Spleen (tissue), 11 donors: ENCODE measurements around the gene TCF7L1. TPM values are rescaled to one million over a fixed set of nuclear protein-coding genes. Genes with fewer than 3 reads are reported as not detected.
"Not testable (repeated sequence)": the region's sequence is repeated elsewhere in the genome, so short reads cannot be mapped to it uniquely, and the experiment has no call there.

Experiments used
- DNase-seq: peaks from one replicate; pipeline ENCODE4 v3.0.0-alpha.2; 2020
- H3K27ac ChIP-seq, 8 donors: fragments of 200-600 bp; sonication (generic) in 7 of 8; 1 replicate in 4 of 8; 2 replicates in 4 of 8; pipeline versions ENCODE4 v1.5.0 to v1.8.0; 2016 to 2021; ENCODE audit warnings: inconsistent platforms in 4 of 8, mild to moderate bottlenecking in 4 of 8, moderate library complexity in 1 of 8
- H3K27me3 ChIP-seq, 7 donors: fragments of 200-600 bp; sonication (generic) in 6 of 7; replicated peaks in 1 of 7; 1 replicate in 4 of 7; 2 replicates in 3 of 7; pipeline versions ENCODE4 v1.5.0 to v1.8.0; 2016 to 2021; ENCODE audit warnings: inconsistent platforms in 3 of 7, mild to moderate bottlenecking in 1 of 7
- H3K36me3 ChIP-seq, 6 donors: fragments of 200-600 bp; sonication (generic) in 5 of 6; 1 replicate in 4 of 6; 2 replicates in 2 of 6; pipeline versions ENCODE4 v1.5.0 to v1.8.0; 2016 to 2021; ENCODE audit warnings: inconsistent platforms in 2 of 6
- H3K4me1 ChIP-seq, 6 donors: fragments of 200-600 bp; sonication (generic) in 5 of 6; 1 replicate in 3 of 6; 2 replicates in 3 of 6; pipeline versions ENCODE4 v1.5.0 to v1.8.0; 2016 to 2021; ENCODE audit warnings: inconsistent platforms in 3 of 6
- H3K4me3 ChIP-seq, 8 donors: fragments of 200-600 bp; sonication (generic) in 7 of 8; 1 replicate in 4 of 8; 2 replicates in 4 of 8; pipeline versions ENCODE4 v1.5.0 to v1.8.0; 2016 to 2021; ENCODE audit warnings: inconsistent platforms in 4 of 8, mild to moderate bottlenecking in 4 of 8, moderate library complexity in 2 of 8
- H3K9me3 ChIP-seq, 8 donors: fragments of 200-600 bp; sonication (generic) in 7 of 8; 1 replicate in 4 of 8; 2 replicates in 4 of 8; pipeline versions ENCODE4 v1.5.0 to v1.8.0; 2016 to 2021; ENCODE audit warnings: inconsistent platforms in 4 of 8
- CTCF ChIP-seq, 11 experiments: fragments of 200-600 bp in 7 of 11; fragments of 450-650 bp in 4 of 11; sonication (generic) in 4 of 11; IDR thresholded peaks in 8 of 11; conservative IDR thresholded peaks in 3 of 11; 1 replicate in 7 of 11; 2 replicates in 4 of 11; pipeline versions ENCODE4 v1.4.0 to v1.8.0; 2016 to 2021; ENCODE audit warnings: antibody characterized with exemption in 11 of 11, inconsistent platforms in 4 of 11, mild to moderate bottlenecking in 1 of 11
- POLR2A ChIP-seq, 3 donors: fragments of 450-650 bp; IDR thresholded peaks; one replicate each; pipeline ENCODE4 v1.5.1; 2017; ENCODE audit warnings: antibody characterized with exemption in 3 of 3, mild to moderate bottlenecking in 1 of 3
- POLR2AphosphoS5 ChIP-seq, 3 donors: sonication (generic); formaldehyde crosslinking; IDR thresholded peaks; one replicate each; pipeline ENCODE4 v1.5.1; 2017; ENCODE audit warnings: antibody characterized with exemption in 3 of 3
- WGBS, 5 donors: extraction: QIAGEN DNeasy Blood & Tissue Kit in 3 of 5; methylation state at CpG; one replicate each; pipeline versions ENCODE4 v1.1.5 to v1.1.7; 2013 to 2018; 5-methylcytosine and 5-hydroxymethylcytosine counted together
- intact Hi-C: fragments of 100-400 bp; cut with DNase I; formaldehyde crosslinking; loops from one replicate; pipeline ENCODE4 v1.15.0; 2023; ENCODE audit warnings: low total_unique reads
- polyA plus RNA-seq, 3 donors: library from polyadenylated mRNA; stranded (reverse); fragments of 200-250 nt; gene quantifications; one replicate each; pipeline ENCODE4 v1.2.1, GENCODE V29; 2013
- total RNA-seq, 7 donors: library from RNA; depleted of rRNA in 3 of 7; stranded (reverse); fragments of >200 nt in 3 of 7; fragmentation: NEBNext Ultra II Directional in 4 of 7; extraction: Animal tissue kit (Norgen Biotek cat#: 25700) in 4 of 7; gene quantifications; one replicate each; pipeline versions ENCODE4 v1.1.0 to v1.2.1, GENCODE V29; 2016 to 2021
- donor health status: healthy with polysubstance abuse.
- donor health status: DM: no; HTN: no; CAD: no; lungs with moderate emphysema.
- donor health status: DM: no; HTN: no; CAD: no.
- donor health status: Bipolar disorder and iron deficiency.
- donor health status: healthy.
- donor health status: DM: no; HTN: no; CAD: no.
- donor health status: DM: yes; HTN: yes; CAD: no.

TCF7L1 gene
- total and polyA plus RNA-seq, 10 donors = 2.0 to 15.8 (median 6.4) TPM

- H3K27me3 ChIP-seq = no peaks in the 10 kb centered on the region
- DNase-seq = no peak
- 35 to 67% (median 45%) methylated on average over 1 of the region's 1 CpG for WGBS, 5 donors
Observed at GRCh38 chr2:85151026-85151425, 17.8 kb downstream of the TCF7L1 start.

GRCh38 chr2:85152895-85153294 is 19.7 kb downstream of the TCF7L1 start:
- WGBS, 5 donors = 78 to 95% (median 86%) methylated on average over 2 of the region's 2 CpGs
- Histone ChIP-seq H3K4me3 (no peak overlapping the region), H3K27ac (no peak overlapping the region), H3K36me3 (no peaks in the 10 kb centered on the region), H3K4me1 (peaks cover 0 to 24% (median 6%) of the 10 kb centered on the region in 6 donors), H3K9me3 (no peaks in the 10 kb centered on the region), H3K27me3 (no peaks in the 10 kb centered on the region)
- intact Hi-C loops = no loop called here
- no peak for DNase-seq
- TF ChIP-seq POLR2A (IDR thresholded peaks at IDR 0.05) (no peak), CTCF (IDR thresholded peaks at IDR 0.05 in 8 of 11, conservative IDR thresholded peaks at IDR 0.05 in 3 of 11) (no peak), POLR2AphosphoS5 (IDR thresholded peaks at IDR 0.05) (no peak)

More at GRCh38 chr2:85151026-85151425, 17.8 kb downstream of the TCF7L1 start:
- Histone ChIP-seq H3K36me3 (no peaks in the 10 kb centered on the region), H3K4me3 (no peak overlapping the region), H3K27ac (no peak overlapping the region), H3K9me3 (no peaks in the 10 kb centered on the region), H3K4me1 (peaks cover 0 to 10% (median 0%) of the 10 kb centered on the region in 6 donors)
- TF ChIP-seq POLR2A (IDR thresholded peaks at IDR 0.05) (no peak), POLR2AphosphoS5 (IDR thresholded peaks at IDR 0.05) (no peak), CTCF (IDR thresholded peaks at IDR 0.05 in 8 of 11, conservative IDR thresholded peaks at IDR 0.05 in 3 of 11) (no peak)
- intact Hi-C loops = no loop called here

GRCh38 chr2:85154048-85154753 is 21.0 kb downstream of the TCF7L1 start:
- H3K27me3 ChIP-seq = no peaks in the 10 kb centered on the region
- no peaks in the 10 kb centered on the region for H3K9me3 ChIP-seq
- H3K4me3 ChIP-seq = no peak overlapping the region
- no peak overlapping the region for H3K27ac ChIP-seq
- TF ChIP-seq POLR2AphosphoS5 (IDR thresholded peaks at IDR 0.05) = no peak
- no peak for TF ChIP-seq POLR2A (IDR thresholded peaks at IDR 0.05)
- TF ChIP-seq CTCF (IDR thresholded peaks at IDR 0.05 in 8 of 11, conservative IDR thresholded peaks at IDR 0.05 in 3 of 11) = no peak
- WGBS, 5 donors = 72 to 88% (median 85%) methylated on average over 7 of the region's 7 CpGs
- no peaks in the 10 kb centered on the region for H3K36me3 ChIP-seq
- H3K4me1 ChIP-seq = peaks cover 5 to 36% (median 14%) of the 10 kb centered on the region in 6 donors
- intact Hi-C loops = no loop called here
- DNase-seq = no peak

GRCh38 chr2:85155082-85155481 is 21.9 kb downstream of the TCF7L1 start:
- H3K4me1 ChIP-seq = peaks cover 9 to 45% (median 21%) of the 10 kb centered on the region in 6 donors
- DNase-seq, H3K9me3 ChIP-seq, H3K27me3 ChIP-seq, intact Hi-C loops, H3K27ac ChIP-seq, H3K36me3 ChIP-seq, H3K4me3 ChIP-seq: not testable (repeated sequence)
- WGBS, 5 donors = 89 to 99% (median 94%) methylated on average over 8 of the region's 8 CpGs
